ENCODE data around the gene FKBP7.
A peak's percentile ranks its signal among the peaks of the same experiment; 100 is the strongest.
"Not testable (repeated sequence)": the region's sequence is repeated elsewhere in the genome, so short reads cannot be mapped to it uniquely, and the experiment has no call there.

The FKBP7 gene

GRCh38 chr2:178478439-178479274 lies at the start of gene FKBP7:
Gene FKBP7 (minus strand): TSS chr2:178478600. CDS start chr2:178478499, 101 bp downstream.
- DNase-seq, result peak; percentile 89

- no peak for DNase-seq
Measured at GRCh38 chr2:178527592-178527991, 49.2 kb upstream of the FKBP7 start.

GRCh38 chr2:178526256-178526655 lies 47.9 kb upstream of the FKBP7 start:
- DNase-seq, result no peak

GRCh38 chr2:178525460-178525859 lies 47.1 kb upstream of the FKBP7 start:
- not testable (repeated sequence) for DNase-seq

GRCh38 chr2:178525010-178525409 lies 46.6 kb upstream of the FKBP7 start:
- not testable (repeated sequence) for DNase-seq

- no peak for DNase-seq
Measured at GRCh38 chr2:178523596-178524134, 45.3 kb upstream of the FKBP7 start.

- peak; percentile 91 for DNase-seq
Measured at GRCh38 chr2:178522950-178523595, 44.7 kb upstream of the FKBP7 start.

- DNase-seq, result no peak
Measured at GRCh38 chr2:178521304-178522150, 43.1 kb upstream of the FKBP7 start.

GRCh38 chr2:178517496-178517895 lies 39.1 kb upstream of the FKBP7 start:
- DNase-seq, result no peak

- no peak for DNase-seq
Measured at GRCh38 chr2:178514664-178515063, 36.3 kb upstream of the FKBP7 start.

- no peak for DNase-seq
Measured at GRCh38 chr2:178513876-178514275, 35.5 kb upstream of the FKBP7 start.

GRCh38 chr2:178512484-178512883 lies 34.1 kb upstream of the FKBP7 start:
- no peak for DNase-seq

- no peak for DNase-seq
Measured at GRCh38 chr2:178510384-178510783, 32.0 kb upstream of the FKBP7 start.

GRCh38 chr2:178508646-178509045 lies 30.2 kb upstream of the FKBP7 start:
- DNase-seq, result no peak

- DNase-seq, result no peak
Measured at GRCh38 chr2:178506949-178507348, 28.5 kb upstream of the FKBP7 start.

- DNase-seq, result no peak
Measured at GRCh38 chr2:178506524-178506923, 28.1 kb upstream of the FKBP7 start.

- no peak for DNase-seq
Measured at GRCh38 chr2:178506101-178506500, 27.7 kb upstream of the FKBP7 start.

- DNase-seq, result no peak
Measured at GRCh38 chr2:178502751-178503150, 24.4 kb upstream of the FKBP7 start.

- no peak for DNase-seq
Measured at GRCh38 chr2:178499640-178500039, 21.2 kb upstream of the FKBP7 start.

- DNase-seq, result no peak
Measured at GRCh38 chr2:178498137-178498536, 19.7 kb upstream of the FKBP7 start.

- DNase-seq, result no peak
Measured at GRCh38 chr2:178496049-178496448, 17.6 kb upstream of the FKBP7 start.

GRCh38 chr2:178491612-178492011 lies 13.2 kb upstream of the FKBP7 start:
- no peak for DNase-seq

GRCh38 chr2:178485356-178485755 lies 7.0 kb upstream of the FKBP7 start:
- DNase-seq, result no peak
